Spleen (tissue), 7 donors: ENCODE data around the gene DISC1.

Source experiments
- CTCF ChIP-seq, 11 experiments: fragments of 200-600 bp in 7 of 11; fragments of 450-650 bp in 4 of 11; sonication (generic) in 4 of 11; IDR thresholded peaks in 8 of 11; conservative IDR thresholded peaks in 3 of 11; 1 replicate in 7 of 11; 2 replicates in 4 of 11; pipeline versions ENCODE4 v1.4.0 to v1.8.0; 2016 to 2021; ENCODE audit warnings: antibody characterized with exemption in 11 of 11, inconsistent platforms in 4 of 11, mild to moderate bottlenecking in 1 of 11
- POLR2A ChIP-seq, 3 donors: fragments of 450-650 bp; IDR thresholded peaks; one replicate each; pipeline ENCODE4 v1.5.1; 2017; ENCODE audit warnings: antibody characterized with exemption in 3 of 3, mild to moderate bottlenecking in 1 of 3
- donor health status: DM: no; HTN: no; CAD: no; lungs with moderate emphysema.
- donor health status: DM: no; HTN: no; CAD: no.
- donor health status: DM: no; HTN: no; CAD: no.

- TF ChIP-seq POLR2A (IDR thresholded peaks at IDR 0.05) (no peak), CTCF (IDR thresholded peaks at IDR 0.05 in 8 of 11, conservative IDR thresholded peaks at IDR 0.05 in 3 of 11) (no peak)
Measured at GRCh38 chr1:231969076-231969475, 342.5 kb downstream of the DISC1 start.
